OCI-M2 (cell line): ENCODE results near the gene ZBTB17.
A peak's percentile ranks its signal among the peaks of the same experiment; 100 is the strongest.

Experiments
- DNase-seq: peaks from one replicate; lab custom pipeline; 2025; ENCODE audit not compliant: unreplicated experiment; lab: John Stamatoyannopoulos, UW

Gene ZBTB17

DNA sequence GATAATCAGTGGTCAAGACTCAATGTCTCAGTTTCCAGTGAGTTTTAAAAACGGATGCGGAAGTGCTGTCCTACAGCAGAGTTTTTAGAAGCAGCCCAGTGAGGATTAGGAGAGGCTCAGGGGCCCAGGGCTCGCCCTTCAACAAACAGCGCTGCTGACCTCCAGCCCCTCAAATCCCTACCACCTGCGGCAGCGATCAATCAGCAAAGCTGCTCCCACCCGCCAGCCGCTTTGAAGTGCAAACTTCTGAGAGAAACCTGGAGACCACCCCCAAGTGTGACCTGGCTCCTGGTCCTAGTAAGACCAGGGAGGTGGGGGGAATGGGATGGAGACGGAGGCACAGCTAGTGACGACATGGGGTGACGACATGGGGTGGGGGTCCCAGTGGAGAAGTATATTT lies 14.4 kb downstream of the ZBTB17 start:
- DNase-seq: no peak

DNA sequence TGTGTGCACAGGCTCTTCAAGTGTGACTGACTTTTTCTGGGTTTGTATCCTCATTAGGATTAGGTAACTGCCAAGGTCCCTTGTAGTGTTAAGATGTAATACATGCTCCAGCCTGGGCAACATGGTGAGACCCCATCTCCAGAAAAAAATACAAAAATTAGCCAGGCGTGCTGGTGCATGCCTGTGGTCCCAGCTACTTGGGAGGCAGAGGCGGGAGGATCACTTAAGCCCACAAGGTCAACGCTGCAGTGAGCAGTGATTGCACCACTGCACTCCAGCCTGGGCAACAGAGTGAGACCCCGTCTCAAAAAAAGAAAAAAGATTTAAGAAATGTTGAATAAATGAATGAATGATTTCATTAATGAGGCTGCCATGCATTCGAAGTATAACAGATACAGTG lies 15.1 kb downstream of the ZBTB17 start:
- DNase-seq: no peak

DNA sequence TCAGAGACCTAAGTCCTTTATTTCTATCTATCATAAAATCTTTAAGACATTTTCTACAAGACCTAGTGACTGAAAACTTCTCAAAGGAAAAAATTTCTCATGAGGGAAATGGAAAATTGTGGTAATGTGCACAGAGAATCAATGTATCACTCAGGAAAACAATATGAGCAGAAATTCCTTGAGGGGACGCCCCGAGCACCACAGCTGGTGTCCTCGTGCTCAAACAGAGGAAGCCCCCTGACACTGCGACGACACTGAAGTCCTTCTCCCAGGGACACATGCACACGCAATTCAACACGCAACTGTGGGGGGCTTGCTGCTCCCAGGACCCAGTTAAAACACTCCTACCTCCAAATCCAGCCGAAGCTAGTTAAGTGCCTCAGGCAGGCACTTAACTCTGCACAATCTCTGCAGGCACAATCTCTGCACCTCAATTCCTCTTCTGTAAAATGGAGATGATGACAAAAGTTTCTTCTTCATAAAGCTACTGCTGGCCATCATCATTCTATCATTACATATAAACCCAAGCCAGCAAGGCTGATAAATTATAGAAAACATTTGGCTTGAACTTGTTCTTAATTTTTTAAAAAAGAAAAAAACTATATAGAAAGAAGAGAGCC lies 16.0 kb downstream of the ZBTB17 start:
- no peak for DNase-seq

DNA sequence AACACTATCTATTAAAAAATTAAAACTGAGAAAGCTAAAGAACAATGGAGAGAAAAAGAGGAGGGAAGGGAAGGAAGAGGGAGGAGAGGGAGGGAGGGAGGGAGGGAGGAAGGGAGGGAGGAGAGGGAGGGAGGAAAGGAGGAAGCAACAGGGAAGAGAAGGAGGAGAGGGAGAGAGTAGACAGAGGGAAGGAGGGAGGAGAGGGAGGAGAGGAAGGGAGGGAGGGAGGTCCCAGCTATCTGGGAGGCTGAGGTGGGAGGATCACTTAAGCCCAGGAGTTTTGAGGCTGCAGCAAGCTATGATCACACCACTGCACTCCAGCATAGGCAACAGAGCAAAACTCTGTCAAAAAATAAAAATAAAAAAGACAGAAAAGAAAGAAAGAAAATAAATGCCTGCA lies 16.5 kb downstream of the ZBTB17 start:
- DNase-seq: no peak

DNA sequence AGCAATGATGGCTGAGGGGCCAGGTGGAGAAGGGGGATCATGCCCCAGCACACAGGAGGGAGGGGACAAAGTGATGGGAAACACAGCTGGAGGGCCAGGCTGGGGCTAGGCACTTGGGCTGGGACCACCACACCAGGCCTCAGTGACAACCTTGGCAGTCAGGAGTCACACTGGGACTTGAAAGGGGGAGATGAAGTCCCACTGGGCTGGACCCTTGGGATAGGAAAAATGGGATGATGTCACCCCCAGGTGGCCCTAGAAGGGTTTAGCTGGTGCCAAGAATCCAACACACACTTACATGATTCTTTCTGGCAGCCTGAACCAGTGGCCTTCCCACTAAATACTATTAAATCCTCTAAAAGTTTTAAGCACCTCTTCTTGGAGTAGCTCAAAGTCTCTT lies 17.1 kb downstream of the ZBTB17 start:
- no peak for DNase-seq

DNA sequence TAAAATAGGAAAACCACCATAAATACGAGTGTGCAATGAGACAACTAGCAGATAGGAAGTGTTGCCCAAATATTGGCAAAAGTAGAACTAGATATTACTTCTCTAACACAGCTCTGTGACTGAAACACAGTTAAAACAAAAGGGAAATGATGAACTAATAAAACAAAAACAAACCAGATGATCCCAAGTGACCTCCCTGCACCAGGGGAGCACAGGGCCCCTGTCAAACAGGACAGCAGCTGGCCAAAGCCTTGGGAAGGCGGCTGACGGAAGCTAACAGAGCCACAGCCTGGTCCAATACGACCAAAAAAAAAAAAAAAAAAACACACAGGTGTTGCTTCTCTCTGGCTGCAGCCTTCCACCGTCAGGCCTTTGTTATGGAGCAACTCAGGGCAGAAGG lies 17.8 kb downstream of the ZBTB17 start:
- DNase-seq: no peak

DNA sequence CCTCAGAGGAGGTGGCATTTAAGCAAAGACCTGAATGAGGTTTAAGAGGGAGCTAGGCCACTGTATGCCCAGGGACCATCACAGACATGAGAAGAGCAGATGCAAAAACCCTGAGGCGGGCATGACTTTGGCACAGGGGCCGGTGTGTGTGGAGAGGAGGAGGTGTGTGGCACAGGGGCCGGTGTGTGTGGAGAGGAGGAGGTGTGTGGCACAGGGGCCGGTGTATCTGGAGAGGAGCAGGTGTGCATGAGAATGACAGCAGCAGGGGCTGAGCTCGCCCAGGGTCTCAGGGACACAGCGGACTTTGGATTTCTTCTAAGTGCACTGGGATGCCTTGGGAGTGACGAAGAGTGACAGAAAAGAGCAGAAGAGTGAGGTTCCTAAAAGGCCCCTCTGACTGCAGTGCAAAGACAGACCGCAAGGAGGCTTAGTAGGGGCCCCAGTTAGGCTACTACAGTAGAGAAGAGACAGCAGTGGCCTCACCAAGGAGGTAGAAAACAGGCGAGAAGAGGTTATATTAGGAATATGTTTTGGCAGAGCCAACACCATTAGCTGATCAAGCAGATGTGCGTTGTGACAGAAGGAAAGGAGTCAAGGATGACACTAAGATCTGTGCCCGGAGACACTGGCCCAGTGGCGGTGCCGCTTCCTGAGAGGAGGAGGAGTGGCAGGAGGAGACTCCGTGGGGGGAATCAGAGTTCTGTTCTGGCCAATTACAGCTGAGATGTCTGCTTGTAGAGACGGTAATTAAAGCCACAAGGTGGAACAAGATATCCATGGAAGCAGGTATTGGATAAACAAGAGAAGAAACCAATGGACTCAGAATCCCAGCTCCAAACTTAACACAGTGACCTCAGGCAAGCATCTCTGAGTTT lies 18.4 kb downstream of the ZBTB17 start:
- no peak for DNase-seq

DNA sequence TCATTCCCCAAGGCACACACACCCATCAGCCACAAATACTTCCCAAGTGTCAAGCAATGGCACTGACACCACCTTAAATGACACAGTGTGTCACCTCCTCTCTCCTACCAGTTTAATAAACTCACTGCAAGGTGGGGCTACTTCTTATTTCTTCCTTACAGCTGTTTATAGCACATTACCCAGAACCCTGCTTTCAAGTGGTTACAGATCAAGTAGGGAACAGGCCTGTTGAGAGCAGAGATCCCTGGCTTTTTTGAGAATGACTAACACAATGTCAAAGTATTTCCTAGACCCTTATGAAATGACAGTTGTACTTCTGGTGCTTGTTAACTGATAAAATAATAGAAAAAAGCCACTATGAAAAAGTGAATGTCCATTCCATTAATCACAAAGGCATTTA lies 19.8 kb downstream of the ZBTB17 start:
- no peak for DNase-seq

DNA sequence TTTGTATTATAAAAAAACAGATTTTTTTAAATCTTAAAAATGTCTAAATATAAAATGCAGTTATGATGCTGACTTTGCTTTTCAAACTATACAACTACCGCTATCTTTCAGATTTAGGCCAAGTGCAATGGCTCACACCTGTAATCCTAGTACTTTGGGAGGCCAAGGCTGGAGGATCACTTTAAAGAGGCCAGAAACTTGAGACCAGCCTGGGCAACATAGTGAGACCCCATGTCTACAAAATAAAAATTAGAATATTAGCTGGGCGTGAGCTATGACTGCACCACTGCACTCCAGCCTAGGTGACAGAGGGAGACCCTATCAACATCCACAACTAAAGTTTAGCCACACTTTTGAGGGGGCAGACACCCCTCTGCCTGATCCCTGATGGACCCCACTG lies 20.3 kb downstream of the ZBTB17 start:
- DNase-seq: no peak

DNA sequence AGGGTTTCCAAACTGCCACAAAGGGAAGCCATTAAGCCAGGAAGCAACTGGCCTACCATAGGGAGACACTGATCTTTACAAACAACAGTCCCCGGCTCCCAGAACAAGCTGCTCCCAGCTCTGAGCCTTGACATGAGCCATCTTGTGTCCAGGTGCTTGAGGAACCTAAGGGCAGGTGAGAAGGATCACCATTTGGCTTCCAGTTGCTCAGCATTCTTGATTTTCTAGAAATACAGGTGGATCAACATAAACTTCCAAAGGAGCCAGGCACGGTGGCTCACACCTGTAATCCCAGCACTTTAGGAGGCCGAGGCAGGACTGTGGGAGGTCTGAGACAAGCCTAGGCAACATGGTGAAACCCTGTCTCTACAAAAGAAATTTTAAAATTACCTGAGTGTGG lies 21.6 kb downstream of the ZBTB17 start:
- no peak for DNase-seq

DNA sequence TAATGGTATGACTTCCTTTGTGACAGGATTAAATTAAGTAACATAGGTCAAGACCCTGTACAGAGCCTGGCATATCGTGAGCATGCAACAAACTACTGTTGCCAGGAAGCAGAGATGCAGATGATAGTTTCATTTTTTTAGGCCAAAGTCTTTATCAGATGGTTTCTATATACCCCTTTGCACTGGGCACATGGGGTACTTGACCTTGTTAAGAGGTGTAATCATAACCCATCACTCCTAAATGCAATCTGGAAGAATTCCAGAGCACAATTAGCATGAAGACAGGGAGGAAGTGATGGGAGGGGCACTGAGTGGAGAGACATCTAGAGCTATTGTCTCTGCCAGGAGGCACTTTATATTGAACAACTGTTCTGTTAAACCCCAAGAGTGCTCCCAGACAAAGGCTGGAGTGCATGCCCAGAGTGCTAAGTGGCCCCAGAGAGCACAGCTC lies 22.1 kb downstream of the ZBTB17 start:
- no peak for DNase-seq

DNA sequence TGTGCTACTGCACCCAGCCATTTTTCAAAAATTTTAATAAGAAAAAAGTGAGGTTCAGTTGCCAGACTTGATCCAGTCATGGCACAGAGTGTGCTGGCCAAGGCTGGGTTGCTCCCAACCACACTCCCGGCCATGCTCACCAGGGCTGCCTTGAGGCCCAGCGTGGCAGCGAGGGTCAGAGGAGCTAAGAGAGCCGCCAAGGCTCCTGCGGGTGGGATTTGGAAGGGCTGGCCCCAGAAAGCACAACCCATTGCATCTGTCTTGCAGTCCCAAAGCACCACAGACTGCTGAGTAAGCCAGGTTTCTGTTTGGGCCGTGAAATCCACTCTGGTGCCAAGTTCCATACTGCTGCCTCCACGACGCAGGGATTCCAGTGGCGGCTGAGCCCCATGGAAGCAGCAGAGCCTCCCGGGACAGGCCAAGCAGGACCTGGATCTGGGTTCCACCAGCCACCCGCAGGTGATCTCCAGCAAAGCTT lies 22.6 kb downstream of the ZBTB17 start:
- DNase-seq: no peak

DNA sequence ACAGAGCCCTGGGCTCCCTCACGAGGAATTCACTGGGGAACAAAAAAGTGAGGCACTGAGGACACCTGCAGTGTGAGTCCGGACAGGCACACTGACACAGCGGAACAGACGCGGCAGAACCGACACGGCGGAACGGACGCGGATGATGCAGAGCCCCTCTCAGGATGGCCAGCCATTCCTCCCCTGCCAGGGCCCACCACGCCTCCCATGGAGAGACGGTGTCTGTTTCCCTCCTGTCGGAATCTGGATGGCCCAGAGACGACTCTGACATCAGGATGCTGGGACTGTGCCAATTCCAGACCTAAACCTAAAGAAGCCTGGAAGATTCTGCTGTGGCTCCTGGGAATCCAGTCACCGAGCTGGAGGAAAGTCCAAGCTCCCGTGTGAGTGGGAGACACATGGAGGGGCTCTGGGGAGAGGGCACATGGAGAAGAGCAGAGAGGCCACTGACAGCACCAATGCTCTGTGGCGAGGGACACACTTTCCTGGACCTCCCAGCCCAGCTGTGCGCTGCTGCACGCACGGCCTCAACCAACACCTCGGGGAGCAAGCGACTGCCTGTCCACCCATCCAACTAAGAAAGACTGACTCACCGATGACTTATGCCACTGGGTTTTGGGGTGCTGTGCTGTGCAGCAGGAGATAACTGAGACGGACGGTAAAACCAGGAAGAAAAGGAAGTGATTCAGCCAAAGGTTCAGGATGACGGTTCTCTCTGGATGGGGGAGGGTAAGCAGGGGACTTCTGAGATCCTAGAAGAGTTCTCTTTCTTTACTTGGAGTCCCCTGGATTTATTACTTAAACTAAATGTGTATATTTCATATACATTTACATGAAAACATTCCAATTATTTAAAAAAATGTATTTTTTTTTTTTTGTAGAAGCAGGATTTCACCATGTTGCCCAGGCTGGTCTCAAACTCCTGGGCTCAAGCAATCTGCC lies 23.3 kb downstream of the ZBTB17 start:
- peak; percentile 4 for DNase-seq

DNA sequence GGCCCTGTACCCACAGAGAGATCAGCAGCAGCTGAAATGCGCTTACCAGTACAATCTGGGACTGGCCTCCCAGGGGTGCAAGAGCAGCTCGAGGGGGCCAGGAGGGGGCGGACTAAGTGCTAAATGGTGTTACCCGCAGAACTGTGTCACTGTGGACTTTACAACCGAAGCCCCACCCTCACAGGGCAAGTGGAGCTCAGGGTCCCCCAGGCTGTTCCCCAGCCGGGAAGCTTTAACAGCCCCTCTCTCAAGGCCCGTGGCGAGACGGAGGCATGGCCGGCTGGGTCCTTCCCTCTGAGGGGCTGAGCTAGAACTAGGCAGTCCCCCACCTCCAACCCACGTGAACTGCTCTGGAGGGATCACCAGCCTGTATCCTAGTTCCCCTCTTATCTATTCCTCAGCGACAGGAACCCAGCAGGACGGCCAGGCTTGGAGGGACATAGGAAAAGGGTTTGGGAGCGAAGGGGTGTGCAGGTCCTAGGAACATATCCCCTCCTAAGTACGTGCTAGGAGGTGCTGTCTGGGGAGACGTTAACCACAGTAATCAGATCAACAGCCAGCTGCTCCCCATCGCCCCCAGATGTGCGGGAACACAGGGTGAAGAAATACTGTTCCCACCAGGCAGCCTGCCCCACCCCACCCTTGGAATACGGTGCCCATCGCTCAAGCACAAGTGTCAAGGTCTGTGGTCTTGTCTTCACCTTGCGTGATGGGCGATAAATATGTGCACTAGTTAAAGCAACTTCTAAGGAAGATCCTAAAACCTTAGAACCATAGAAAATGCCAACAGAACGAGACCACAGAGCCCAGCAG lies 24.4 kb downstream of the ZBTB17 start:
- no peak for DNase-seq

DNA sequence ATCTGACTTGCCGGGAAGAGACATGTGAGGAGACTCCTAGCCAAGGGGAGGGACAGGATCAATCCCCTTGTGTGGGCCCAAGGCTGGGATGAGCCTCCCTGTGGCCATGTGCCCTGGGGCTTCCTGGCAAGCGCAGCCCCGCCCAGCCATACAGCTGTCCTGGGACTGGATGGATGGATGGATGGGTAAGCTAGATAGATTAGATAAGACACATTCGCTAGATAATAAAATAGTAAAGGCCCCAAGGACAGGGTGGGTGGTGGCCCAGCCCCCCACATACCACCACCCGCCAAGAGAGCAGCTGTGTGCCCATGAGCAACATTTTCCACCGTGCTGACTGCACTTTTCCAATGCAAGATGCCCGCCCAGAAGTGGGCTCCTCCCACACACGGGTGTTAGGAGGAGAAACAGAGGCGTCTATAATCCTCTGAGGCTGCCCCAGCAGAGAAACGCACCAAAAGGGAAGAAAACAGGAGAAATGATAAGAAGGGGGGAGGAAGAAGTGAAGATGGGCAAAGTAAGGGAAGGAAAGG lies 25.1 kb downstream of the ZBTB17 start:
- DNase-seq: no peak

DNA sequence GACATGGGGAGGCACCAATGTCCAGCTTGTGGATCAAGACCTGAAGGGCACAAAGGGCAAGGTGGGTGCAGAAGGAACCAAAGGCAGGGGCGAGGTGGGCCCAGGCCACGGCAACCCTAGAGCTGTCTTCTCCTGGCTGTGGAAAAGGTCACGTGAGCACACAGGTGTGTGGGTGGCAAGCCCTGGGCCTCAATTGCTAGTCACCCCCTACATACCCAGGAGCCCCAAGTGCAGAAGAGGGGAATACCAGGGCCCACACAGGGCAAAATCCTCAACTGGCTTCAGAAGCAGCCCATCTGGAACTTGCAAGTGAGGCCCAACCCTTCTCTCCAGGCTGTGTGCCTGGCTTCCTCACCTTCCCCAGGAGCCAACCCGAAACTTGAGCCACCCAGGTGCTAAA lies 25.6 kb downstream of the ZBTB17 start:
- no peak for DNase-seq

DNA sequence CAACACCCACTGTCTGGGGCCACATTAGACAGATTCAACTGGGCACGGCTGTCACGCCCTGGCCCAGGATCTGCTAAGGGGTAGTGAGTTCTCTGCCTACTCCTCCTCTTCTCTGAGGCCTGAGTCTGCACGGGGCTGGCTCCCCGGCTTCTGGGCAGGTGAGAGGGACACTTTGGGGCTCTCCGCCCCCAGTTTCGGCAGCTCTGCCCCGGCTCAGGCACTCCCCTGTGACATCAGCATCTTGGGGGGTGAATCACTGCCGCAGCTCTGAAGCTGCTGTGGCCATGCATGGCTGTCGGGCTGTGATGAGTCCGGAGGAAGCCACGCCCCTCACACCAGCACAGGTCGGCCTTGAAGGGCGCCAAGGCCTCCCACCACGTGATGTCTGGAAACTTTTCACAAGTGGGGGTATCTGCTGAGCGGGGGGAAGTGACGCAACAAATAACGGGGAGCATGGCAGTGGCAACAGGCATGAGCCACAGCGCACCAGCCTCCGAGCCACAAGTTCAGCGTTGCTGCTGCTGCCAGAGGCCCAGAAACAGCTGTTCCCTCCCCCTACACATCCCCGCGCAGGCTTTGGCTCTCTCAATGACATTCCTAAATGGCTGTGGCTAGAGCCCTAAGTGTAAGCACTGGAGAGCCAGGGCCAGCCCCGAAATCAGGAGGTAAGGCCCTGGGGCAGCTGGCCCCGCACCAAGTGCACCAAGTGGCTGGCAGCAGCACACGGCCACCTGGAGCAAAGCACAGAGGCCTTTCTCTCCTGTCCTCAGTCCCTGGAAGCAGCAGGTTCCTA lies 26.3 kb downstream of the ZBTB17 start:
- no peak for DNase-seq

DNA sequence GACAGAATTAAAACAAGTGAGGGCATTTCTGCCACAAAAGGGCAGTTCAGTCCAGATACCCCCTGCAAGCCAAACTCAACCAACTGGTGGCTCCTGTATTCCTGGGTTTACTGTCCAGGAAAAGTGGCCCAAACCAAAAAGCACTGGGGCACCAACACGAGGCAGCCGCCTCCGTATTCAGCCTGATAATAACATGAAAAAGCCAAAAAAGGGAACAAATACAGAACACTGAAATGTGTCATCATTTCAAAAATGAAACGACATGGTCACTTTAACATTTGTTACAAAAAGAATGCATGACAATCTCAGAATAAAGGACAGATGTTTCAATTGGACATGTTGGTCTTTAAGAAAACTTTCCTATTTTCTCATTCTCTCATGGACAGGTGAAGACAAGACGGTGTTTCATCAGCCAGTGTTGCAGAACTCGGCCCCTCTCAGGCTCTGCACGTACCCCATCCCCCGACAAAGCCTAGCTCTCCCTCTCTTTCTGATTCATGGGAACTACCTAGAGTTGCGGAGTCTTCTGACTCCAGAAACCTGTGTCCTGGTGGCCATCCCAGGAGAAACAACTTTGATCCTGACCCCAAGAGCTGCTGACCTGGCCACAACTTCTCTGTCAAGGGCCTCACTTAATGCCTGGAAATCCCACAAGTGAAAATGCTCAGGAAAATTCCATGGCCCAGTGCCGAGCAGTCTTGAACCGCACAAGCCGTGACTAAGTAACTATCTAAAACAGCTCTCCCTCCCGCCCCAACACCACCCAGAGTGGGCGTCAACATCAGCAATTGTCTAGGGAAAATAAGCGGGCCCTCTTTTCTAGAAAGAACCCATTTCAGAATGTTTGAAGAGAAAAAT lies 27.1 kb downstream of the ZBTB17 start:
- no peak for DNase-seq
